HCT116 (cell line): Measurements from ENCODE around the gene PFDN2. TPM values are rescaled to one million over a fixed set of nuclear protein-coding genes. Genes with fewer than 3 reads are reported as not detected.

Source experiments
- ATAC-seq: fragments of 200-7000 bp; cut with Tn5 transposase; 2 replicates; pipeline ENCODE4 v1.9.1; 2020; ENCODE audit warnings: mild to moderate bottlenecking, moderate library complexity
- BruUV-seq: library from RNA; stranded (reverse); fragments of 400-500 nt; replicated peaks from 2 replicates; lab custom pipeline; 2021; lab: Mats Ljungman, UMichigan
- CTCF ChIA-PET: fragments of 300-600 bp; sonication (Branson Sonifier 250); formaldehyde crosslinking; loops from one replicate; lab custom pipeline; 2021; ENCODE audit warnings: antibody characterized with exemption; lab: Charles Lee
- POLR2A ChIA-PET: fragments of 300-600, 350-600 bp; sonication (Branson Sonifier 250); formaldehyde crosslinking; loops from one replicate; lab custom pipeline; 2021; ENCODE audit warnings: antibody characterized with exemption; lab: Charles Lee
- RAD21 ChIA-PET, 2 experiments: fragments of 300-600 bp; sonication (Branson Sonifier 250); formaldehyde crosslinking; loops; one replicate each; lab custom pipeline; 2023; ENCODE audit warnings: low total read pairs in 2 of 2; ENCODE audit not compliant: uncharacterized antibody in 2 of 2, unreplicated experiment in 2 of 2, low non-redundant PET in 1 of 2; lab: Charles Lee
- DNase-seq: peaks from one replicate; pipeline ENCODE4 v3.0.0-alpha.2; 2010; ENCODE audit warnings: low read depth, low spot score
- H2AFZ ChIP-seq: fragments of 200-600 bp; shearing (Covaris generic), sonication (generic); 2 replicates; pipeline ENCODE4 v1.6.1; 2017; ENCODE audit warnings: low read depth, mixed run types, mixed read lengths, antibody characterized with exemption, low read length; ENCODE audit not compliant: poor library complexity, severe bottlenecking
- H3K27ac ChIP-seq: 2 replicates; pipeline ENCODE4 v1.5.1; 2012; ENCODE audit warnings: low read depth, low read length
- H3K27me3 ChIP-seq: fragments of 200-600 bp; sonication (generic); 2 replicates; pipeline ENCODE4 v1.6.1; 2016; ENCODE audit warnings: mixed run types, low read length, mixed read lengths; ENCODE audit not compliant: insufficient read depth
- H3K36me3 ChIP-seq, 2 experiments: fragments of 200-500 bp in 1 of 2; fragments of 200-600 bp in 1 of 2; sonication (Bioruptor generic) in 1 of 2; sonication (generic) in 1 of 2; 2 replicates each; pipeline versions ENCODE4 v1.5.1 to v1.6.1; 2014 to 2016; ENCODE audit warnings: low read length in 2 of 2, inconsistent platforms in 1 of 2, mixed read lengths in 1 of 2, mixed run types in 1 of 2; ENCODE audit not compliant: insufficient read depth in 2 of 2, control insufficient read depth in 1 of 2
- H3K4me1 ChIP-seq, 2 experiments: fragments of 200-600 bp in 1 of 2; sonication (generic) in 1 of 2; 2 replicates each; pipeline versions ENCODE4 v1.5.1 to v1.6.1; 2012 to 2017; ENCODE audit warnings: low read length in 2 of 2, inconsistent platforms in 1 of 2, mild to moderate bottlenecking in 1 of 2, mixed read lengths in 1 of 2, mixed run types in 1 of 2, moderate library complexity in 1 of 2; ENCODE audit not compliant: insufficient read depth in 2 of 2, control insufficient read depth in 1 of 2
- H3K4me2 ChIP-seq: fragments of 200-600 bp; sonication (generic); 2 replicates; pipeline ENCODE4 v1.6.1; 2017; ENCODE audit warnings: mixed run types, low read length, mixed read lengths
- H3K4me3 ChIP-seq, 2 experiments: fragments of 200-600 bp in 1 of 2; sonication (generic) in 1 of 2; replicated peaks in 1 of 2; 2 replicates each; pipeline ENCODE4 v1.5.1; 2011 to 2016; ENCODE audit warnings: low read length in 2 of 2, control low read depth in 1 of 2, low read depth in 1 of 2, mild to moderate bottlenecking in 1 of 2, mixed read lengths in 1 of 2, mixed run types in 1 of 2
- H3K79me2 ChIP-seq: fragments of 200-600 bp; sonication (generic); 2 replicates; pipeline ENCODE4 v1.6.1; 2017; ENCODE audit warnings: mild to moderate bottlenecking, mixed run types, low read length, moderate library complexity, mixed read lengths; ENCODE audit not compliant: insufficient read depth
- H3K9ac ChIP-seq: fragments of 200-600 bp; sonication (generic); 2 replicates; pipeline ENCODE4 v1.6.1; 2016; ENCODE audit warnings: low read length, mixed read lengths
- H3K9me2 ChIP-seq: fragments of 200-600 bp; sonication (generic), shearing (Covaris generic); 2 replicates; pipeline ENCODE4 v1.6.1; 2017; ENCODE audit warnings: mixed run types, mild to moderate bottlenecking, moderate library complexity; ENCODE audit not compliant: insufficient read depth
- H3K9me3 ChIP-seq, 2 experiments: fragments of 200-500 bp in 1 of 2; fragments of 200-600 bp in 1 of 2; sonication (Bioruptor generic) in 1 of 2; sonication (generic) in 1 of 2; 2 replicates each; pipeline ENCODE4 v1.6.1; 2014 to 2017; ENCODE audit warnings: low read length in 2 of 2, mixed read lengths in 2 of 2, inconsistent platforms in 1 of 2, low read depth in 1 of 2, mild to moderate bottlenecking in 1 of 2, mixed run types in 1 of 2, moderate library complexity in 1 of 2; ENCODE audit not compliant: control insufficient read depth in 1 of 2, insufficient read depth in 1 of 2
- H4K20me1 ChIP-seq: fragments of 200-600 bp; sonication (generic), shearing (Covaris generic); 2 replicates; pipeline ENCODE4 v1.6.1; 2017; ENCODE audit warnings: mixed run types, mild to moderate bottlenecking, moderate library complexity; ENCODE audit not compliant: insufficient read depth
- CBX3 ChIP-seq: IDR thresholded peaks from 2 replicates; pipeline ENCODE4 v1.6.1; 2012; ENCODE audit warnings: low read depth
- CTCF ChIP-seq, 3 experiments: fragments of 200-600 bp in 1 of 3; sonication (generic) in 1 of 3; IDR thresholded peaks in 2 of 3; conservative IDR thresholded peaks in 1 of 3; 2 replicates each; pipeline ENCODE4 v1.5.1; 2012 to 2017; ENCODE audit warnings: low read depth in 2 of 3, low read length in 2 of 3, antibody characterized with exemption in 1 of 3, borderline replicate concordance in 1 of 3, control low read depth in 1 of 3, mild to moderate bottlenecking in 1 of 3, mixed read lengths in 1 of 3, mixed run types in 1 of 3, moderate library complexity in 1 of 3; ENCODE audit not compliant: insufficient read depth in 1 of 3
- EGR1 ChIP-seq: IDR thresholded peaks from 2 replicates; pipeline ENCODE4 v1.6.1; 2012; ENCODE audit warnings: low read depth
- EZH2 ChIP-seq: fragments of 200-600 bp; sonication (generic); IDR thresholded peaks from 2 replicates; pipeline ENCODE4 v1.6.1; 2017; ENCODE audit warnings: antibody characterized with exemption, mixed run types
- POLR2A ChIP-seq: IDR thresholded peaks from 2 replicates; pipeline ENCODE4 v1.7.0; 2011; ENCODE audit warnings: borderline replicate concordance; ENCODE audit not compliant: insufficient read depth, insufficient read length; ENCODE audit errors: extremely low read depth
- POLR2AphosphoS5 ChIP-seq: IDR thresholded peaks from 2 replicates; pipeline ENCODE4 v1.6.1; 2011; ENCODE audit warnings: mild to moderate bottlenecking, low read depth, low read length, moderate library complexity
- RAD21 ChIP-seq: IDR thresholded peaks from 2 replicates; pipeline ENCODE4 v1.6.1; 2012; ENCODE audit warnings: low read depth, mild to moderate bottlenecking
- SP1 ChIP-seq: IDR thresholded peaks from 2 replicates; pipeline ENCODE4 v1.6.1; 2012; ENCODE audit warnings: low read depth
- SRF ChIP-seq: IDR thresholded peaks from 2 replicates; pipeline ENCODE4 v1.6.1; 2012; ENCODE audit warnings: low read depth
- YY1 ChIP-seq: IDR thresholded peaks from 2 replicates; pipeline ENCODE4 v1.6.1; 2011; ENCODE audit warnings: low read length, low read depth, moderate library complexity, mild to moderate bottlenecking; ENCODE audit not compliant: insufficient replicate concordance; ENCODE audit errors: extremely low read depth
- intact Hi-C: fragments of 100-400 bp; cut with micrococcal nuclease; formaldehyde crosslinking; loops from 2 replicates; pipeline ENCODE4 v1.10.0; 2022
- total RNA-seq: library from RNA; stranded (reverse); gene quantifications from one replicate; pipeline ENCODE4 v1.2.1, GENCODE V29; 2021; ENCODE audit not compliant: unreplicated experiment
- TF ChIP-seq, protein P1 (sequence below): IDR thresholded peaks from 2 replicates; pipeline ENCODE4 v1.6.1; 2012; ENCODE audit warnings: low read depth
- TF ChIP-seq, protein P2 (sequence below): IDR thresholded peaks from 2 replicates; pipeline ENCODE4 v1.6.1; 2012

PFDN2 gene
- total RNA-seq, 1 experiment from 2014 or later = 179 TPM

- H3K79me2 ChIP-seq = peaks cover 62% of the 10 kb centered on the region
Measured at GRCh38 chr1:161131523-161132409, 13.9 kb upstream of the PFDN2 start.

GRCh38 chr1:161130266-161130665 is 12.4 kb upstream of the PFDN2 start:
- no peak for DNase-seq
- Histone ChIP-seq H3K79me2 (peaks cover 70% of the 10 kb centered on the region), H3K9ac (no peak overlapping the region), H3K4me2 (no peak overlapping the region), H2AFZ (no peak overlapping the region), H3K27ac (no peak overlapping the region), H4K20me1 (no peaks in the 10 kb centered on the region), H3K9me2 (no peaks in the 10 kb centered on the region), H3K27me3 (no peaks in the 10 kb centered on the region), H3K4me3 (no peak overlapping the region), H3K4me1 (peaks cover 10 to 20% of the 10 kb centered on the region in 2 experiments; a peak in 3 of 4 replicates), H3K9me3 (no peaks in the 10 kb centered on the region), H3K36me3 (peaks cover 16 to 28% of the 10 kb centered on the region in 2 experiments; a peak in 3 of 4 replicates)
- intact Hi-C loops = no loop called here
- ChIA-PET CTCF (no interaction called here), RAD21 (no interaction called here), POLR2A (no interaction called here)
- no peak for ATAC-seq
- BruUV-seq = no TSS peak
- TF ChIP-seq, protein P1, sequence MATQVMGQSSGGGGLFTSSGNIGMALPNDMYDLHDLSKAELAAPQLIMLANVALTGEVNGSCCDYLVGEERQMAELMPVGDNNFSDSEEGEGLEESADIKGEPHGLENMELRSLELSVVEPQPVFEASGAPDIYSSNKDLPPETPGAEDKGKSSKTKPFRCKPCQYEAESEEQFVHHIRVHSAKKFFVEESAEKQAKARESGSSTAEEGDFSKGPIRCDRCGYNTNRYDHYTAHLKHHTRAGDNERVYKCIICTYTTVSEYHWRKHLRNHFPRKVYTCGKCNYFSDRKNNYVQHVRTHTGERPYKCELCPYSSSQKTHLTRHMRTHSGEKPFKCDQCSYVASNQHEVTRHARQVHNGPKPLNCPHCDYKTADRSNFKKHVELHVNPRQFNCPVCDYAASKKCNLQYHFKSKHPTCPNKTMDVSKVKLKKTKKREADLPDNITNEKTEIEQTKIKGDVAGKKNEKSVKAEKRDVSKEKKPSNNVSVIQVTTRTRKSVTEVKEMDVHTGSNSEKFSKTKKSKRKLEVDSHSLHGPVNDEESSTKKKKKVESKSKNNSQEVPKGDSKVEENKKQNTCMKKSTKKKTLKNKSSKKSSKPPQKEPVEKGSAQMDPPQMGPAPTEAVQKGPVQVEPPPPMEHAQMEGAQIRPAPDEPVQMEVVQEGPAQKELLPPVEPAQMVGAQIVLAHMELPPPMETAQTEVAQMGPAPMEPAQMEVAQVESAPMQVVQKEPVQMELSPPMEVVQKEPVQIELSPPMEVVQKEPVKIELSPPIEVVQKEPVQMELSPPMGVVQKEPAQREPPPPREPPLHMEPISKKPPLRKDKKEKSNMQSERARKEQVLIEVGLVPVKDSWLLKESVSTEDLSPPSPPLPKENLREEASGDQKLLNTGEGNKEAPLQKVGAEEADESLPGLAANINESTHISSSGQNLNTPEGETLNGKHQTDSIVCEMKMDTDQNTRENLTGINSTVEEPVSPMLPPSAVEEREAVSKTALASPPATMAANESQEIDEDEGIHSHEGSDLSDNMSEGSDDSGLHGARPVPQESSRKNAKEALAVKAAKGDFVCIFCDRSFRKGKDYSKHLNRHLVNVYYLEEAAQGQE = no peak
- TF ChIP-seq SP1 (no peak), CTCF (IDR thresholded peaks at IDR 0.05 in 2 of 3, conservative IDR thresholded peaks at IDR 0.05 in 1 of 3; ENCODE audit: borderline replicate concordance in 1 of 3, insufficient read depth in 1 of 3, low read depth in 2 of 3, low read length in 2 of 3) (no peak), EGR1 (no peak), SRF (no peak), EZH2 (no peak), POLR2AphosphoS5 (no peak), CBX3 (no peak), RAD21 (no peak), YY1 (no peak)
- TF ChIP-seq, protein P2, sequence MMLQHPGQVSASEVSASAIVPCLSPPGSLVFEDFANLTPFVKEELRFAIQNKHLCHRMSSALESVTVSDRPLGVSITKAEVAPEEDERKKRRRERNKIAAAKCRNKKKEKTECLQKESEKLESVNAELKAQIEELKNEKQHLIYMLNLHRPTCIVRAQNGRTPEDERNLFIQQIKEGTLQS = no peak

More at GRCh38 chr1:161131523-161132409, 13.9 kb upstream of the PFDN2 start:
- Histone ChIP-seq H2AFZ (no peak overlapping the region), H3K9me3 (no peaks in the 10 kb centered on the region), H3K27me3 (no peaks in the 10 kb centered on the region), H4K20me1 (no peaks in the 10 kb centered on the region), H3K4me3 (peak overlapping the region; percentile 81 to 85), H3K36me3 (peaks cover 16 to 20% of the 10 kb centered on the region in 2 experiments; a peak in 3 of 4 replicates), H3K4me1 (peaks cover 10 to 20% of the 10 kb centered on the region in 2 experiments; a peak in 3 of 4 replicates), H3K27ac (peak overlapping the region; percentile 91), H3K9ac (peak overlapping the region; percentile 81), H3K4me2 (peak overlapping the region; percentile 89), H3K9me2 (no peaks in the 10 kb centered on the region)
- intact Hi-C loops = loop anchor here (2.0 kb wide), 1 partner anchor 13 kb away; the partner anchor contains the start of genes NIT1 and PFDN2
- CTCF ChIA-PET = interaction anchor here (1.0 to 1.4 kb wide), 4 partner anchors 14 to 94 kb away, joined by 3 to 7 read pairs (median 4); partner anchors contain the start of genes NIT1, PFDN2, PPOX and TOMM40L
- RAD21 ChIA-PET = no interaction called here
- 0 out of 2 replicates have a peak, but pooled peaks have one; percentile 25 for TF ChIP-seq POLR2AphosphoS5
- no peak for TF ChIP-seq POLR2A
- POLR2A ChIA-PET = interaction anchor here (1.0 to 2.6 kb wide), 12 partner anchors 10 to 134 kb away, joined by 3 to 16 read pairs (median 4); partner anchors contain the start of genes F11R, NIT1, PFDN2 and PPOX
- ATAC-seq (peak; percentile 13), DNase-seq (no peak)
- no TSS peak for BruUV-seq
